GM23338 (cell line): Measurements from ENCODE around the gene SNRNP48. TPM values are rescaled to one million over a fixed set of nuclear protein-coding genes. Genes with fewer than 3 reads are reported as not detected.

Experiments
- ATAC-seq: fragments of 200-7000 bp; cut with Tn5 transposase; 3 replicates; pipeline ENCODE4 v1.9.1; 2020
- DNase-seq: peaks from one replicate; pipeline ENCODE4 v3.0.0-alpha.2; 2015; ENCODE audit warnings: low spot score
- H2AFZ ChIP-seq: fragments of 200-600 bp; sonication (generic); 2 replicates; pipeline ENCODE4 v1.8.0; 2016; ENCODE audit warnings: antibody characterized with exemption, mild to moderate bottlenecking, moderate library complexity
- H3F3A ChIP-seq: fragments of 200-600 bp; sonication (generic); replicated peaks from 2 replicates; pipeline ENCODE4 v1.8.0; 2017; ENCODE audit warnings: antibody characterized with exemption, mixed run types, low read depth
- H3K27ac ChIP-seq: fragments of 200-600 bp; sonication (generic); 2 replicates; pipeline ENCODE4 v1.6.1; 2016; ENCODE audit warnings: low read depth
- H3K27me3 ChIP-seq: fragments of 200-600 bp; sonication (generic); 2 replicates; pipeline ENCODE4 v1.8.0; 2016; ENCODE audit warnings: mild to moderate bottlenecking, mixed run types, moderate library complexity; ENCODE audit not compliant: insufficient read depth
- H3K36me3 ChIP-seq: fragments of 200-600 bp; sonication (generic); 2 replicates; pipeline ENCODE4 v1.8.0; 2016; ENCODE audit warnings: mild to moderate bottlenecking; ENCODE audit not compliant: insufficient read depth
- H3K4me1 ChIP-seq: fragments of 200-600 bp; sonication (generic); 2 replicates; pipeline ENCODE4 v1.8.0; 2016; ENCODE audit warnings: mild to moderate bottlenecking, moderate library complexity; ENCODE audit not compliant: insufficient read depth
- H3K4me2 ChIP-seq: fragments of 200-600 bp; sonication (generic); 2 replicates; pipeline ENCODE4 v1.7.1; 2017; ENCODE audit warnings: mixed run types
- H3K4me3 ChIP-seq: fragments of 200-600 bp; sonication (generic); 2 replicates; pipeline ENCODE4 v1.6.1; 2016; ENCODE audit warnings: mixed run types
- H3K79me2 ChIP-seq: fragments of 200-600 bp; sonication (generic); replicated peaks from 2 replicates; pipeline ENCODE4 v1.8.0; 2017; ENCODE audit warnings: mild to moderate bottlenecking; ENCODE audit not compliant: insufficient read depth
- H3K9me2 ChIP-seq: fragments of 200-600 bp; sonication (generic); 2 replicates; pipeline ENCODE4 v1.8.0; 2017; ENCODE audit not compliant: insufficient read depth
- H4K20me1 ChIP-seq: fragments of 200-600 bp; sonication (generic); replicated peaks from 2 replicates; pipeline ENCODE4 v1.8.0; 2017; ENCODE audit warnings: mild to moderate bottlenecking; ENCODE audit not compliant: insufficient read depth
- H3K27ac Mint-ChIP-seq: 2 replicates; pipeline ENCODE4 v1.8.0; 2020; ENCODE audit warnings: inconsistent platforms, mild to moderate bottlenecking, moderate library complexity, mixed read lengths
- H3K27me3 Mint-ChIP-seq: 3 replicates; pipeline ENCODE4 v1.8.0; 2022; ENCODE audit warnings: low read depth, mild to moderate bottlenecking, moderate library complexity, mixed read lengths, inconsistent platforms; ENCODE audit not compliant: insufficient read depth, poor library complexity
- H3K36me3 Mint-ChIP-seq: 3 replicates; pipeline ENCODE4 v1.8.0; 2021; ENCODE audit warnings: low read depth, mild to moderate bottlenecking, inconsistent platforms, moderate library complexity, mixed read lengths
- H3K4me1 Mint-ChIP-seq: 3 replicates; pipeline ENCODE4 v1.8.0; 2020; ENCODE audit warnings: mild to moderate bottlenecking, inconsistent platforms, mixed read lengths
- H3K4me3 Mint-ChIP-seq: 3 replicates; pipeline ENCODE4 v1.8.0; 2021; ENCODE audit warnings: moderate library complexity, mild to moderate bottlenecking, inconsistent platforms, mixed read lengths
- H3K9me3 Mint-ChIP-seq: 3 replicates; pipeline ENCODE4 v1.8.0; 2020; ENCODE audit warnings: moderate library complexity, mild to moderate bottlenecking, inconsistent platforms, mixed read lengths
- CREB1 ChIP-seq: fragments of 250-450 bp; sonication (Bioruptor Pico); IDR thresholded peaks from 2 replicates; pipeline ENCODE4 v1.5.0; 2020; ENCODE audit warnings: low read depth, mild to moderate bottlenecking, moderate library complexity
- EZH2 ChIP-seq: fragments of 200-600 bp; sonication (generic); IDR thresholded peaks from one replicate; pipeline ENCODE4 v1.8.0; 2017; ENCODE audit warnings: antibody characterized with exemption, mild to moderate bottlenecking, low read depth; ENCODE audit not compliant: unreplicated experiment
- EZH2phosphoT487 ChIP-seq: fragments of 200-600 bp; sonication (generic); IDR thresholded peaks from one replicate; pipeline ENCODE4 v1.8.1; 2018; ENCODE audit warnings: antibody characterized with exemption; ENCODE audit not compliant: unreplicated experiment
- JUNB ChIP-seq: IDR thresholded peaks from one replicate; pipeline ENCODE4 v1.6.1; 2016; ENCODE audit warnings: antibody characterized with exemption; ENCODE audit not compliant: unreplicated experiment
- NANOG ChIP-seq: IDR thresholded peaks from 2 replicates; pipeline ENCODE4 v1.6.1; 2016; ENCODE audit warnings: antibody characterized with exemption, borderline replicate concordance
- POLR2AphosphoS5 ChIP-seq: IDR thresholded peaks from 2 replicates; pipeline ENCODE4 v1.6.1; 2016; ENCODE audit warnings: antibody characterized with exemption, low read depth
- STAT1 ChIP-seq: IDR thresholded peaks from one replicate; pipeline ENCODE4 v1.6.1; 2016; ENCODE audit warnings: antibody characterized with exemption; ENCODE audit not compliant: unreplicated experiment
- ZNF114 ChIP-seq: fragments of 250-450 bp; sonication (Bioruptor Pico); IDR thresholded peaks from 2 replicates; pipeline ENCODE4 v1.5.0; 2020; ENCODE audit warnings: mild to moderate bottlenecking, moderate library complexity
- ZNF331 ChIP-seq: fragments of 250-450 bp; sonication (Bioruptor Pico); IDR thresholded peaks from 2 replicates; pipeline ENCODE4 v1.5.0; 2020; ENCODE audit warnings: low read depth, mild to moderate bottlenecking, moderate library complexity
- polyA plus RNA-seq: library from polyadenylated mRNA; unstranded; fragments of >200 nt; fragmentation: Nextera tagmentation; extraction: Ambion mirVana; gene quantifications from 2 replicates; pipeline ENCODE4 v1.2.1, GENCODE V29; 2016
- total RNA-seq: library from RNA; depleted of rRNA; stranded (reverse); fragments of >200 nt; shearing (Covaris generic); gene quantifications from 2 replicates; pipeline ENCODE4 v1.2.3, GENCODE V29; 2014
- TF ChIP-seq, protein P1 (sequence below): fragments of 250-450 bp; sonication (Bioruptor Pico); IDR thresholded peaks from 2 replicates; pipeline ENCODE4 v1.5.0; 2020; ENCODE audit warnings: mild to moderate bottlenecking, moderate library complexity
- TF ChIP-seq, protein P2 (sequence below), 2 experiments: fragments of 200-600 bp in 1 of 2; sonication (generic) in 1 of 2; conservative IDR thresholded peaks; 2 replicates each; pipeline versions ENCODE4 v1.5.1 to v1.6.1; 2016 to 2017; ENCODE audit warnings: antibody characterized with exemption in 2 of 2, low read depth in 2 of 2, mild to moderate bottlenecking in 2 of 2, moderate library complexity in 1 of 2
- TF ChIP-seq, protein P3 (sequence below): IDR thresholded peaks from 2 replicates; pipeline ENCODE4 v1.6.1; 2016; ENCODE audit warnings: antibody characterized with exemption
- TF ChIP-seq, protein P4 (sequence below): IDR thresholded peaks from one replicate; pipeline ENCODE4 v1.6.1; 2018; ENCODE audit warnings: antibody characterized with exemption; ENCODE audit not compliant: unreplicated experiment

The SNRNP48 gene
- total and polyA plus RNA-seq, 2 experiments from 2014 or later, result 17.2 to 23.9 TPM

DNA sequence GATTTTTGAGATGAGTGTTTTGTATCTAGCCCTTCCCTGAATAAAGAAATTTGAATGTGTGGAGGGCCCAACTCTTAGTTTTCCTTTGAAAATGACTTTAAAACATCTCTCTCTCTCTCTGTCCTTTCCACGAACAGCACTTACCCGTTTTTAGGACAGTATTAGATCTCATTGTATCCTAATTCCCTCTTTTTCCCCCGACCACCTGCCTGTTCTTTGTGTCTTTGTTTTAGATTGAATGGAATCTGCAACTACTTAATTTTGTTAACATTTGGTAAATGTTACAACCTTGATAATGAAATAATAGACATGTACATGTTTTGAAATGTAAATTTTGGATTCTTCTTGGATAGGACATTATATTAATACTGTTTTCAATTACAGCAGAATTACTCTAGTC is 45.4 kb upstream of the SNRNP48 start:
- Histone ChIP-seq H3K36me3 (no peaks in the 10 kb centered on the region), H3F3A (no peaks in the 10 kb centered on the region), H3K4me2 (peak overlapping the region; percentile 86), H2AFZ (no peak overlapping the region), H3K4me3 (peak overlapping the region; percentile 83; the same call in 1 of the 2 replicates), H3K4me1 (peaks cover 41% of the 10 kb centered on the region), H3K79me2 (peaks cover 24% of the 10 kb centered on the region), H3K27ac (no peak overlapping the region), H3K27me3 (peaks cover 37% of the 10 kb centered on the region), H3K9me2 (no peaks in the 10 kb centered on the region), H4K20me1 (no peaks in the 10 kb centered on the region)
- TF ChIP-seq, protein P1, sequence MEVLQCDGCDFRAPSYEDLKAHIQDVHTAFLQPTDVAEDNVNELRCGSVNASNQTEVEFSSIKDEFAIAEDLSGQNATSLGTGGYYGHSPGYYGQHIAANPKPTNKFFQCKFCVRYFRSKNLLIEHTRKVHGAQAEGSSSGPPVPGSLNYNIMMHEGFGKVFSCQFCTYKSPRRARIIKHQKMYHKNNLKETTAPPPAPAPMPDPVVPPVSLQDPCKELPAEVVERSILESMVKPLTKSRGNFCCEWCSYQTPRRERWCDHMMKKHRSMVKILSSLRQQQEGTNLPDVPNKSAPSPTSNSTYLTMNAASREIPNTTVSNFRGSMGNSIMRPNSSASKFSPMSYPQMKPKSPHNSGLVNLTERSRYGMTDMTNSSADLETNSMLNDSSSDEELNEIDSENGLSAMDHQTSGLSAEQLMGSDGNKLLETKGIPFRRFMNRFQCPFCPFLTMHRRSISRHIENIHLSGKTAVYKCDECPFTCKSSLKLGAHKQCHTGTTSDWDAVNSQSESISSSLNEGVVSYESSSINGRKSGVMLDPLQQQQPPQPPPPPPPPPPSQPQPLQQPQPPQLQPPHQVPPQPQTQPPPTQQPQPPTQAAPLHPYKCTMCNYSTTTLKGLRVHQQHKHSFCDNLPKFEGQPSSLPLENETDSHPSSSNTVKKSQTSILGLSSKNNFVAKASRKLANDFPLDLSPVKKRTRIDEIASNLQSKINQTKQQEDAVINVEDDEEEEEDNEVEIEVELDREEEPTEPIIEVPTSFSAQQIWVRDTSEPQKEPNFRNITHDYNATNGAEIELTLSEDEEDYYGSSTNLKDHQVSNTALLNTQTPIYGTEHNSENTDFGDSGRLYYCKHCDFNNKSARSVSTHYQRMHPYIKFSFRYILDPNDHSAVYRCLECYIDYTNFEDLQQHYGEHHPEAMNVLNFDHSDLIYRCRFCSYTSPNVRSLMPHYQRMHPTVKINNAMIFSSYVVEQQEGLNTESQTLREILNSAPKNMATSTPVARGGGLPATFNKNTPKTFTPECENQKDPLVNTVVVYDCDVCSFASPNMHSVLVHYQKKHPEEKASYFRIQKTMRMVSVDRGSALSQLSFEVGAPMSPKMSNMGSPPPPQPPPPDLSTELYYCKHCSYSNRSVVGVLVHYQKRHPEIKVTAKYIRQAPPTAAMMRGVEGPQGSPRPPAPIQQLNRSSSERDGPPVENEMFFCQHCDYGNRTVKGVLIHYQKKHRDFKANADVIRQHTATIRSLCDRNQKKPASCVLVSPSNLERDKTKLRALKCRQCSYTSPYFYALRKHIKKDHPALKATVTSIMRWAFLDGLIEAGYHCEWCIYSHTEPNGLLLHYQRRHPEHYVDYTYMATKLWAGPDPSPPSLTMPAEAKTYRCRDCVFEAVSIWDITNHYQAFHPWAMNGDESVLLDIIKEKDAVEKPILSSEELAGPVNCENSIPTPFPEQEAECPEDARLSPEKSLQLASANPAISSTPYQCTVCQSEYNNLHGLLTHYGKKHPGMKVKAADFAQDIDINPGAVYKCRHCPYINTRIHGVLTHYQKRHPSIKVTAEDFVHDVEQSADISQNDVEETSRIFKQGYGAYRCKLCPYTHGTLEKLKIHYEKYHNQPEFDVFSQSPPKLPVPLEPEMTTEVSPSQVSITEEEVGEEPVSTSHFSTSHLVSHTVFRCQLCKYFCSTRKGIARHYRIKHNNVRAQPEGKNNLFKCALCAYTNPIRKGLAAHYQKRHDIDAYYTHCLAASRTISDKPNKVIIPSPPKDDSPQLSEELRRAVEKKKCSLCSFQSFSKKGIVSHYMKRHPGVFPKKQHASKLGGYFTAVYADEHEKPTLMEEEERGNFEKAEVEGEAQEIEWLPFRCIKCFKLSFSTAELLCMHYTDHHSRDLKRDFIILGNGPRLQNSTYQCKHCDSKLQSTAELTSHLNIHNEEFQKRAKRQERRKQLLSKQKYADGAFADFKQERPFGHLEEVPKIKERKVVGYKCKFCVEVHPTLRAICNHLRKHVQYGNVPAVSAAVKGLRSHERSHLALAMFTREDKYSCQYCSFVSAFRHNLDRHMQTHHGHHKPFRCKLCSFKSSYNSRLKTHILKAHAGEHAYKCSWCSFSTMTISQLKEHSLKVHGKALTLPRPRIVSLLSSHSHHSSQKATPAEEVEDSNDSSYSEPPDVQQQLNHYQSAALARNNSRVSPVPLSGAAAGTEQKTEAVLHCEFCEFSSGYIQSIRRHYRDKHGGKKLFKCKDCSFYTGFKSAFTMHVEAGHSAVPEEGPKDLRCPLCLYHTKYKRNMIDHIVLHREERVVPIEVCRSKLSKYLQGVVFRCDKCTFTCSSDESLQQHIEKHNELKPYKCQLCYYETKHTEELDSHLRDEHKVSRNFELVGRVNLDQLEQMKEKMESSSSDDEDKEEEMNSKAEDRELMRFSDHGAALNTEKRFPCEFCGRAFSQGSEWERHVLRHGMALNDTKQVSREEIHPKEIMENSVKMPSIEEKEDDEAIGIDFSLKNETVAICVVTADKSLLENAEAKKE, result no peak
- TF ChIP-seq, protein P2, sequence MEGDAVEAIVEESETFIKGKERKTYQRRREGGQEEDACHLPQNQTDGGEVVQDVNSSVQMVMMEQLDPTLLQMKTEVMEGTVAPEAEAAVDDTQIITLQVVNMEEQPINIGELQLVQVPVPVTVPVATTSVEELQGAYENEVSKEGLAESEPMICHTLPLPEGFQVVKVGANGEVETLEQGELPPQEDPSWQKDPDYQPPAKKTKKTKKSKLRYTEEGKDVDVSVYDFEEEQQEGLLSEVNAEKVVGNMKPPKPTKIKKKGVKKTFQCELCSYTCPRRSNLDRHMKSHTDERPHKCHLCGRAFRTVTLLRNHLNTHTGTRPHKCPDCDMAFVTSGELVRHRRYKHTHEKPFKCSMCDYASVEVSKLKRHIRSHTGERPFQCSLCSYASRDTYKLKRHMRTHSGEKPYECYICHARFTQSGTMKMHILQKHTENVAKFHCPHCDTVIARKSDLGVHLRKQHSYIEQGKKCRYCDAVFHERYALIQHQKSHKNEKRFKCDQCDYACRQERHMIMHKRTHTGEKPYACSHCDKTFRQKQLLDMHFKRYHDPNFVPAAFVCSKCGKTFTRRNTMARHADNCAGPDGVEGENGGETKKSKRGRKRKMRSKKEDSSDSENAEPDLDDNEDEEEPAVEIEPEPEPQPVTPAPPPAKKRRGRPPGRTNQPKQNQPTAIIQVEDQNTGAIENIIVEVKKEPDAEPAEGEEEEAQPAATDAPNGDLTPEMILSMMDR (conservative IDR thresholded peaks at IDR 0.05; ENCODE audit: low read depth in 2 of 2), result no peak
- TF ChIP-seq, protein P3, sequence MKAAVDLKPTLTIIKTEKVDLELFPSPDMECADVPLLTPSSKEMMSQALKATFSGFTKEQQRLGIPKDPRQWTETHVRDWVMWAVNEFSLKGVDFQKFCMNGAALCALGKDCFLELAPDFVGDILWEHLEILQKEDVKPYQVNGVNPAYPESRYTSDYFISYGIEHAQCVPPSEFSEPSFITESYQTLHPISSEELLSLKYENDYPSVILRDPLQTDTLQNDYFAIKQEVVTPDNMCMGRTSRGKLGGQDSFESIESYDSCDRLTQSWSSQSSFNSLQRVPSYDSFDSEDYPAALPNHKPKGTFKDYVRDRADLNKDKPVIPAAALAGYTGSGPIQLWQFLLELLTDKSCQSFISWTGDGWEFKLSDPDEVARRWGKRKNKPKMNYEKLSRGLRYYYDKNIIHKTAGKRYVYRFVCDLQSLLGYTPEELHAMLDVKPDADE, result no peak
- TF ChIP-seq ZNF114 (CRISPR knock-in tag) (no peak), NANOG (no peak), CREB1 (CRISPR knock-in tag) (no peak), JUNB (no peak), EZH2phosphoT487 (no peak), STAT1 (no peak), POLR2AphosphoS5 (no peak), EZH2 (no peak), ZNF331 (CRISPR knock-in tag) (no peak)
- TF ChIP-seq, protein P4, sequence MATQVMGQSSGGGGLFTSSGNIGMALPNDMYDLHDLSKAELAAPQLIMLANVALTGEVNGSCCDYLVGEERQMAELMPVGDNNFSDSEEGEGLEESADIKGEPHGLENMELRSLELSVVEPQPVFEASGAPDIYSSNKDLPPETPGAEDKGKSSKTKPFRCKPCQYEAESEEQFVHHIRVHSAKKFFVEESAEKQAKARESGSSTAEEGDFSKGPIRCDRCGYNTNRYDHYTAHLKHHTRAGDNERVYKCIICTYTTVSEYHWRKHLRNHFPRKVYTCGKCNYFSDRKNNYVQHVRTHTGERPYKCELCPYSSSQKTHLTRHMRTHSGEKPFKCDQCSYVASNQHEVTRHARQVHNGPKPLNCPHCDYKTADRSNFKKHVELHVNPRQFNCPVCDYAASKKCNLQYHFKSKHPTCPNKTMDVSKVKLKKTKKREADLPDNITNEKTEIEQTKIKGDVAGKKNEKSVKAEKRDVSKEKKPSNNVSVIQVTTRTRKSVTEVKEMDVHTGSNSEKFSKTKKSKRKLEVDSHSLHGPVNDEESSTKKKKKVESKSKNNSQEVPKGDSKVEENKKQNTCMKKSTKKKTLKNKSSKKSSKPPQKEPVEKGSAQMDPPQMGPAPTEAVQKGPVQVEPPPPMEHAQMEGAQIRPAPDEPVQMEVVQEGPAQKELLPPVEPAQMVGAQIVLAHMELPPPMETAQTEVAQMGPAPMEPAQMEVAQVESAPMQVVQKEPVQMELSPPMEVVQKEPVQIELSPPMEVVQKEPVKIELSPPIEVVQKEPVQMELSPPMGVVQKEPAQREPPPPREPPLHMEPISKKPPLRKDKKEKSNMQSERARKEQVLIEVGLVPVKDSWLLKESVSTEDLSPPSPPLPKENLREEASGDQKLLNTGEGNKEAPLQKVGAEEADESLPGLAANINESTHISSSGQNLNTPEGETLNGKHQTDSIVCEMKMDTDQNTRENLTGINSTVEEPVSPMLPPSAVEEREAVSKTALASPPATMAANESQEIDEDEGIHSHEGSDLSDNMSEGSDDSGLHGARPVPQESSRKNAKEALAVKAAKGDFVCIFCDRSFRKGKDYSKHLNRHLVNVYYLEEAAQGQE, result no peak
- no peak for ATAC-seq
- peaks cover 51% of the 10 kb centered on the region for H3K4me1 Mint-ChIP-seq
- no peak for DNase-seq
- H3K36me3 Mint-ChIP-seq, result peaks cover 3% of the 10 kb centered on the region
- peaks cover 15% of the 10 kb centered on the region for H3K27me3 Mint-ChIP-seq
- no peak overlapping the region for H3K27ac Mint-ChIP-seq
- no peaks in the 10 kb centered on the region for H3K9me3 Mint-ChIP-seq
- peak overlapping the region; percentile 68 for H3K4me3 Mint-ChIP-seq
